ENCODE results near the gene OTUB2.

DNA sequence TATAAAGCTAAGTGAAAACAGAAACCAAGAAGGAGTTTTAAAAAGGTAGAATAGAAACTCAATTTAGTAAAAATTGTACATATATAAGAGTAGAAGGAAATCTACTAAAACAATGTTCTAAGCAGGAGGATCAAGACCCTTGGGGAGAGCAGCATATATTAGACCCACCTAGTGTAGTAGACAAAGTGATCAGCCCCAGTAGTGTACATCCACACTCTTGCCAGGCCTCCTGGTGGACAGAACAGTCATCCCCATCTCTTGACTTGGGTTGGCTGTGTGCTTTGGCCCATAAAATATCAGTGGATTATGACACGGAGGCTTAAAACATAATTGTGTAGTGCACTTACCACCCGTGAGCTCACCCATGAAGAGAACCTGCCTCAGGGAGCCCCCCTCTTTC, 10.9 kb upstream of the OTUB2 start:
- TF ChIP-seq, protein P1, sequence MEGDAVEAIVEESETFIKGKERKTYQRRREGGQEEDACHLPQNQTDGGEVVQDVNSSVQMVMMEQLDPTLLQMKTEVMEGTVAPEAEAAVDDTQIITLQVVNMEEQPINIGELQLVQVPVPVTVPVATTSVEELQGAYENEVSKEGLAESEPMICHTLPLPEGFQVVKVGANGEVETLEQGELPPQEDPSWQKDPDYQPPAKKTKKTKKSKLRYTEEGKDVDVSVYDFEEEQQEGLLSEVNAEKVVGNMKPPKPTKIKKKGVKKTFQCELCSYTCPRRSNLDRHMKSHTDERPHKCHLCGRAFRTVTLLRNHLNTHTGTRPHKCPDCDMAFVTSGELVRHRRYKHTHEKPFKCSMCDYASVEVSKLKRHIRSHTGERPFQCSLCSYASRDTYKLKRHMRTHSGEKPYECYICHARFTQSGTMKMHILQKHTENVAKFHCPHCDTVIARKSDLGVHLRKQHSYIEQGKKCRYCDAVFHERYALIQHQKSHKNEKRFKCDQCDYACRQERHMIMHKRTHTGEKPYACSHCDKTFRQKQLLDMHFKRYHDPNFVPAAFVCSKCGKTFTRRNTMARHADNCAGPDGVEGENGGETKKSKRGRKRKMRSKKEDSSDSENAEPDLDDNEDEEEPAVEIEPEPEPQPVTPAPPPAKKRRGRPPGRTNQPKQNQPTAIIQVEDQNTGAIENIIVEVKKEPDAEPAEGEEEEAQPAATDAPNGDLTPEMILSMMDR (IDR thresholded peaks at IDR 0.05) = no peak
- TF ChIP-seq EP300 (IDR thresholded peaks at IDR 0.05) = no peak
- no peak for TF ChIP-seq POLR2A (IDR thresholded peaks at IDR 0.05)
- no peak for TF ChIP-seq POLR2AphosphoS5 (IDR thresholded peaks at IDR 0.05)
